CD14-positive monocyte (primary cell): ENCODE data around the gene PPFIBP2. TPM values are rescaled to one million over a fixed set of nuclear protein-coding genes. Genes with fewer than 3 reads are reported as not detected.

Source experiments
- DNase-seq, 3 donors: peaks; one replicate each; pipeline ENCODE4 v3.0.0-alpha.2; 2011 to 2022
- H2AFZ ChIP-seq: 2 replicates; pipeline ENCODE4 v1.6.0; 2012; ENCODE audit warnings: mild to moderate bottlenecking, low read depth, low read length, inconsistent platforms; ENCODE audit not compliant: insufficient read depth, poor library complexity, severe bottlenecking
- H3K27ac ChIP-seq, 2 donors: 1 replicate in 1 of 2; 2 replicates in 1 of 2; pipeline ENCODE4 v1.5.1; 2012 to 2013; ENCODE audit warnings: low read length in 2 of 2, control low read depth in 1 of 2, inconsistent platforms in 1 of 2, low read depth in 1 of 2, mild to moderate bottlenecking in 1 of 2
- H3K27me3 ChIP-seq, 2 donors: one replicate each; pipeline versions ENCODE4 v1.6.0 to v1.6.1; 2011 to 2013; ENCODE audit warnings: low read length in 2 of 2; ENCODE audit not compliant: control insufficient read depth in 2 of 2, insufficient read depth in 2 of 2
- H3K36me3 ChIP-seq, 2 donors: replicated peaks in 1 of 2; 1 replicate in 1 of 2; 2 replicates in 1 of 2; pipeline versions ENCODE4 v1.5.1 to v1.6.1; 2012 to 2013; ENCODE audit warnings: low read length in 2 of 2, control low read depth in 1 of 2, inconsistent platforms in 1 of 2, mild to moderate bottlenecking in 1 of 2; ENCODE audit not compliant: insufficient read depth in 2 of 2, control insufficient read depth in 1 of 2
- H3K4me1 ChIP-seq, 2 donors: 1 replicate in 1 of 2; 2 replicates in 1 of 2; pipeline versions ENCODE4 v1.5.1 to v1.6.1; 2012 to 2013; ENCODE audit warnings: low read length in 2 of 2, control low read depth in 1 of 2, inconsistent platforms in 1 of 2, mild to moderate bottlenecking in 1 of 2, moderate library complexity in 1 of 2; ENCODE audit not compliant: insufficient read depth in 2 of 2, control insufficient read depth in 1 of 2
- H3K4me2 ChIP-seq: replicated peaks from 2 replicates; pipeline ENCODE3; 2012; ENCODE audit warnings: low read length, moderate library complexity, mild to moderate bottlenecking; ENCODE audit not compliant: poor library complexity, severe bottlenecking; ENCODE audit errors: extremely low read depth
- H3K4me3 ChIP-seq, 3 experiments: fragments of 200-600 bp in 1 of 3; sonication (generic) in 1 of 3; replicated peaks in 1 of 3; 1 replicate in 2 of 3; 2 replicates in 1 of 3; pipeline ENCODE4 v1.5.1; 2011 to 2013; ENCODE audit warnings: low read length in 3 of 3, mild to moderate bottlenecking in 3 of 3, control low read depth in 2 of 3, low read depth in 2 of 3, inconsistent platforms in 1 of 3, moderate library complexity in 1 of 3
- H3K79me2 ChIP-seq: 2 replicates; pipeline ENCODE4 v1.6.0; 2012; ENCODE audit warnings: mild to moderate bottlenecking, control low read depth, inconsistent platforms, low read length, moderate library complexity; ENCODE audit not compliant: insufficient read depth
- H3K9ac ChIP-seq: 2 replicates; pipeline ENCODE4 v1.6.0; 2017; ENCODE audit warnings: low read length, mild to moderate bottlenecking; ENCODE audit not compliant: insufficient read depth, poor library complexity, severe bottlenecking
- H3K9me3 ChIP-seq, 2 donors: replicated peaks in 1 of 2; 1 replicate in 1 of 2; 2 replicates in 1 of 2; pipeline versions ENCODE4 v1.5.1 to v1.6.1; 2012 to 2013; ENCODE audit warnings: low read length in 2 of 2, control low read depth in 1 of 2; ENCODE audit not compliant: control insufficient read depth in 1 of 2, insufficient read depth in 1 of 2
- H4K20me1 ChIP-seq: 2 replicates; pipeline ENCODE4 v1.6.0; 2012; ENCODE audit warnings: mild to moderate bottlenecking, low read length, control low read depth, moderate library complexity; ENCODE audit not compliant: insufficient read depth
- H3K27ac Mint-ChIP-seq, 7 donors: one replicate each; pipeline ENCODE4 v1.8.0; 2020; ENCODE audit warnings: mild to moderate bottlenecking in 7 of 7, mixed read lengths in 7 of 7, moderate library complexity in 6 of 7, inconsistent platforms in 2 of 7
- H3K27me3 Mint-ChIP-seq, 3 donors: one replicate each; pipeline ENCODE4 v1.8.0; 2021 to 2022; ENCODE audit warnings: low read depth in 3 of 3, mild to moderate bottlenecking in 3 of 3, mixed read lengths in 3 of 3, moderate library complexity in 3 of 3, inconsistent platforms in 1 of 3
- H3K36me3 Mint-ChIP-seq, 2 donors: one replicate each; pipeline ENCODE4 v1.8.0; 2020; ENCODE audit warnings: mixed read lengths in 2 of 2, inconsistent platforms in 1 of 2, mild to moderate bottlenecking in 1 of 2
- H3K4me1 Mint-ChIP-seq: one replicate; pipeline ENCODE4 v1.8.0; 2020; ENCODE audit warnings: mild to moderate bottlenecking, mixed read lengths
- H3K4me3 Mint-ChIP-seq, 2 donors: one replicate each; pipeline ENCODE4 v1.8.0; 2020; ENCODE audit warnings: mild to moderate bottlenecking in 2 of 2, mixed read lengths in 2 of 2, moderate library complexity in 1 of 2
- H3K9me3 Mint-ChIP-seq, 7 donors: one replicate each; pipeline ENCODE4 v1.8.0; 2020 to 2022; ENCODE audit warnings: mixed read lengths in 7 of 7, mild to moderate bottlenecking in 6 of 7, moderate library complexity in 6 of 7, inconsistent platforms in 2 of 7
- WGBS: methylation state at CpG from one replicate; pipeline ENCODE4 v1.1.5; 2013; ENCODE audit warnings: missing lambda C conversion rate; ENCODE audit not compliant: insufficient coverage; 5-methylcytosine and 5-hydroxymethylcytosine counted together
- intact Hi-C, 2 donors: fragments of 100-400 bp; cut with micrococcal nuclease; formaldehyde crosslinking; loops; one replicate each; pipeline versions ENCODE4 v1.15.0 to v1.15.1; 2023
- polyA plus RNA-seq, 3 donors: library from polyadenylated mRNA; depleted of rRNA in 1 of 3; unstranded in 2 of 3; stranded (reverse) in 1 of 3; fragments of 300-500 nt in 2 of 3; fragments of >200 nt in 1 of 3; fragmentation: Illumina TruSeq in 2 of 3; gene quantifications; 1 replicate in 2 of 3; 2 replicates in 1 of 3; pipeline ENCODE4 v1.2.3, GENCODE V29; 2012 to 2021
- TF ChIP-seq, protein P1 (sequence below): fragments of 200-600 bp; IDR thresholded peaks from one replicate; pipeline ENCODE4 v1.8.0; 2022; ENCODE audit warnings: antibody characterized with exemption, mild to moderate bottlenecking

Gene PPFIBP2
- polyA plus RNA-seq, 3 donors: 5.9 to 41.6 (median 8.6) TPM

DNA sequence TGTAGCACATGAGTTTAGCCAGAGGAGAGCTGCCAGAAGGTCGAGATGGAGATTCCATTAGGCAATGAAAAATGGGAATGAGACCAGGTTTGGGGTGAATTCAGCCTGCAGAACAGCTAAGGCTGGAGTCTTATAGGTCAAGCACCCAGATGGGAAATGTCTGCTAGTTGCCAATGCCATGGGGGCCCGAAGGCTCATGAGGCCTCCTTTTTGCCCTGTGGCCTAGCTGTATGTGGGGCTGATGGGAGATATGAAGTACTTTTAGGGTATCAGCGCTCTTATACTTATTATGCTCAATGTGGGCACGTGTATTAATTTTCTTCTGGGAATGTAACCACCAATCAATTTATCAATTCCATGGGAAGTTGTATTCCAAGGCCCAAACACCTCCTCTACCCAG is 8.7 kb downstream of the PPFIBP2 start:
- H3K4me3 ChIP-seq: peak overlapping the region in 1 of 3 experiments; percentile 18
- H3K9ac ChIP-seq: no peak overlapping the region
- no peaks in the 10 kb centered on the region for H3K36me3 ChIP-seq
- H3K27ac ChIP-seq: peak overlapping the region in 1 of 2 donors; percentile 83
- Mint-ChIP-seq H3K27me3 (peaks cover 0 to 4% (median 2%) of the 10 kb centered on the region in 3 donors), H3K4me1 (peaks cover 24% of the 10 kb centered on the region), H3K27ac (peak overlapping the region in 1 of 7 donors; percentile 48), H3K9me3 (peaks cover 0 to 8% (median 0%) of the 10 kb centered on the region in 7 donors), H3K4me3 (no peak overlapping the region), H3K36me3 (peaks cover 18 to 21% of the 10 kb centered on the region in 2 donors)
- H3K79me2 ChIP-seq: peaks cover 71% of the 10 kb centered on the region
- no peak overlapping the region for H2AFZ ChIP-seq
- peaks cover 61 to 70% of the 10 kb centered on the region in 2 donors for H3K4me1 ChIP-seq
- H3K9me3 ChIP-seq: no peaks in the 10 kb centered on the region
- TF ChIP-seq, protein P1, sequence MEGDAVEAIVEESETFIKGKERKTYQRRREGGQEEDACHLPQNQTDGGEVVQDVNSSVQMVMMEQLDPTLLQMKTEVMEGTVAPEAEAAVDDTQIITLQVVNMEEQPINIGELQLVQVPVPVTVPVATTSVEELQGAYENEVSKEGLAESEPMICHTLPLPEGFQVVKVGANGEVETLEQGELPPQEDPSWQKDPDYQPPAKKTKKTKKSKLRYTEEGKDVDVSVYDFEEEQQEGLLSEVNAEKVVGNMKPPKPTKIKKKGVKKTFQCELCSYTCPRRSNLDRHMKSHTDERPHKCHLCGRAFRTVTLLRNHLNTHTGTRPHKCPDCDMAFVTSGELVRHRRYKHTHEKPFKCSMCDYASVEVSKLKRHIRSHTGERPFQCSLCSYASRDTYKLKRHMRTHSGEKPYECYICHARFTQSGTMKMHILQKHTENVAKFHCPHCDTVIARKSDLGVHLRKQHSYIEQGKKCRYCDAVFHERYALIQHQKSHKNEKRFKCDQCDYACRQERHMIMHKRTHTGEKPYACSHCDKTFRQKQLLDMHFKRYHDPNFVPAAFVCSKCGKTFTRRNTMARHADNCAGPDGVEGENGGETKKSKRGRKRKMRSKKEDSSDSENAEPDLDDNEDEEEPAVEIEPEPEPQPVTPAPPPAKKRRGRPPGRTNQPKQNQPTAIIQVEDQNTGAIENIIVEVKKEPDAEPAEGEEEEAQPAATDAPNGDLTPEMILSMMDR: no peak
- no peak for DNase-seq
- intact Hi-C loops: loop anchor here in 1 of 2 donors (5.0 kb wide), 1 partner anchor 70 kb away; no protein-coding TSS in a partner anchor
- WGBS: 94% methylated on average over 1 of the region's 4 CpGs
- H4K20me1 ChIP-seq: peaks cover 66% of the 10 kb centered on the region
- H3K27me3 ChIP-seq: no peaks in the 10 kb centered on the region
- H3K4me2 ChIP-seq: peak overlapping the region; percentile 35

DNA sequence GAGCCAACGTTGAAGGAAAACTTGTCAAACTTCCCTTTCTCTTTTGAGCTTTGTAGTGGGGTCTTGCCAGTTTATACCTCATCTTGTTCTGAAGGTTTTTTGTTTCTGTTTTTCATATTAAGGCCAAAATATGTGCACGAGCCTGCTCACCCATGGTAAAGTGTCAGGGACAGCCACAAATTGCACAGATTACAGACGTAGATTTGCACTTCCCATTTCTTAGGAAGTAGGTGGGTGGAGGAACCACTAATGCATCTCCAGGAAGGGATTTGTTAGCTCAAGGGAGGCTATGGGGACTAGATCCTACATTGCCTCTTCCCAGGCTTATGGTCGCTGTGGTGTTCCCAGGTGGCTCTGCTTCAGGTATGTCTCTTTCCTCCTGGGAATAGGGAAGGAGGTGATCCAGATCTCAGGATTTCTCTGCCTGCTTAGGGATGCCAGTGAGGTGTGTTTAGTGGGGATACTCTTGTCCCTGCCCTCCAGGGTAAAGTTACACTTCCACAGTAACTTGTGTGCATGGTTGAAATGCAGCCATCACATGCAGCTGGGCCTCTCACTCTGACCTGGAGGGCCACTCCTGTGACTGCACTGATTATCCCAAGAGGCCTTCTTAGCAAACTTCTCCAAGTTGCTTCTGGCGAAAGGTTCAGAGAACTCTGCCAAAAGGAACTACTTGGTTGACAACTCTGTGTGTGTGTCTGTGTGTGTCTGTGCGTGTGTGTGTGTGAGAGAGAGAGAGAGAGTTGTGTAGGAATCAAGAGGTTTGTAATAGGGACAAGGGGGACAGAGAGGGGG is 9.8 kb downstream of the PPFIBP2 start:
- Mint-ChIP-seq H3K27me3 (peaks cover 0 to 4% (median 2%) of the 10 kb centered on the region in 3 donors), H3K4me1 (peaks cover 29% of the 10 kb centered on the region), H3K27ac (peak overlapping the region in 5 of 7 donors; percentile 20 to 80 (median 72)), H3K4me3 (peak overlapping the region in 1 of 2 donors; percentile 28), H3K36me3 (peaks cover 11 to 23% of the 10 kb centered on the region in 2 donors), H3K9me3 (peaks cover 0 to 5% (median 0%) of the 10 kb centered on the region in 7 donors)
- Histone ChIP-seq H3K79me2 (peaks cover 63% of the 10 kb centered on the region), H3K27me3 (no peaks in the 10 kb centered on the region), H3K27ac (peak overlapping the region; percentile 34 to 83), H3K36me3 (no peaks in the 10 kb centered on the region), H3K9ac (no peak overlapping the region), H4K20me1 (peaks cover 71% of the 10 kb centered on the region), H3K4me1 (peaks cover 70 to 81% of the 10 kb centered on the region in 2 donors), H3K4me2 (peak overlapping the region; percentile 16), H2AFZ (no peak overlapping the region), H3K4me3 (peak overlapping the region in 1 of 3 experiments; percentile 18), H3K9me3 (no peaks in the 10 kb centered on the region)
- WGBS: 100% methylated on average over 1 of the region's 6 CpGs
- intact Hi-C loops: loop anchor here in 1 of 2 donors (5.0 kb wide), 1 partner anchor 69 kb away; no protein-coding TSS in a partner anchor
- peak; percentile 15 to 41 (median 40) for DNase-seq
- TF ChIP-seq, protein P1: no peak
